GM12878 (cell line): Measurements from ENCODE around the gene OR52E2. TPM values are rescaled to one million over a fixed set of nuclear protein-coding genes. Genes with fewer than 3 reads are reported as not detected.

Source experiments
- ATAC-seq: fragments of 200-7000 bp; cut with Tn5 transposase; 3 replicates; pipeline ENCODE4 v1.9.1; 2020; ENCODE audit warnings: mild to moderate bottlenecking, moderate library complexity
- BruUV-seq: library from RNA; stranded (reverse); fragments of 400-500 nt; replicated peaks from 2 replicates; lab custom pipeline; 2021; lab: Mats Ljungman, UMichigan
- CTCF ChIA-PET: fragments of 300-600 bp; sonication (Branson Sonifier 250); formaldehyde crosslinking; extraction: SDS; loops from one replicate; lab custom pipeline; 2021; ENCODE audit warnings: inconsistent platforms; lab: Yijun Ruan, JAX
- POLR2A ChIA-PET: fragments of 350-600 bp; formaldehyde crosslinking; extraction: SDS; loops from one replicate; lab custom pipeline; 2021; ENCODE audit warnings: inconsistent platforms; lab: Charles Lee
- RAD21 ChIA-PET: fragments of 300-600 bp; sonication (Branson Sonifier 250); formaldehyde crosslinking; loops from one replicate; lab custom pipeline; 2023; ENCODE audit warnings: antibody characterized with exemption; ENCODE audit not compliant: unreplicated experiment; lab: Charles Lee
- SMC1A ChIA-PET: fragments of 300-600 bp; sonication (Branson Sonifier 250); formaldehyde crosslinking; loops from one replicate; lab custom pipeline; 2023; ENCODE audit not compliant: unreplicated experiment, uncharacterized antibody; lab: Charles Lee
- DNase-seq: peaks from one replicate; pipeline ENCODE4 v3.0.0-alpha.2; 2011; ENCODE audit warnings: low read depth, low spot score
- FAIRE-seq: peaks from 3 replicates; lab custom pipeline; 2011; peaks lifted over from hg19 to GRCh38; lab: Jason Lieb, UNC
- H2AFZ ChIP-seq: 2 replicates; pipeline ENCODE4 v1.6.0; 2011; ENCODE audit warnings: low read depth, low read length, control low read depth; ENCODE audit not compliant: control insufficient read depth
- H3K27ac ChIP-seq: 2 replicates; pipeline ENCODE4 v1.5.1; 2011; ENCODE audit warnings: control low read depth; ENCODE audit not compliant: control insufficient read depth, insufficient read depth
- H3K27me3 ChIP-seq, 2 experiments: replicated peaks in 1 of 2; 2 replicates each; pipeline versions ENCODE4 v1.6.0 to v1.6.1; 2011; ENCODE audit warnings: low read length in 1 of 2; ENCODE audit not compliant: control insufficient read depth in 2 of 2, insufficient read depth in 2 of 2
- H3K36me3 ChIP-seq, 2 experiments: 2 replicates each; pipeline ENCODE4 v1.5.1; 2011; ENCODE audit warnings: low read length in 1 of 2; ENCODE audit not compliant: control insufficient read depth in 2 of 2, insufficient read depth in 2 of 2
- H3K4me1 ChIP-seq: 2 replicates; pipeline ENCODE4 v1.6.1; 2011; ENCODE audit warnings: mild to moderate bottlenecking, low read length, moderate library complexity, mixed read lengths; ENCODE audit not compliant: control insufficient read depth, insufficient read depth
- H3K4me2 ChIP-seq: 2 replicates; pipeline ENCODE4 v1.6.0; 2011; ENCODE audit warnings: control low read depth; ENCODE audit not compliant: control insufficient read depth, insufficient read depth
- H3K4me3 ChIP-seq: fragments of 200-600 bp; sonication (generic); 2 replicates; pipeline ENCODE4 v1.5.1; 2016
- H3K79me2 ChIP-seq: 2 replicates; pipeline ENCODE4 v1.6.0; 2011; ENCODE audit warnings: low read length; ENCODE audit not compliant: control insufficient read depth, insufficient read depth
- H3K9ac ChIP-seq: 2 replicates; pipeline ENCODE4 v1.8.0; 2011; ENCODE audit warnings: low read length, control low read depth, mixed read lengths; ENCODE audit not compliant: control insufficient read depth, insufficient read depth
- H3K9me3 ChIP-seq: replicated peaks from 3 replicates; pipeline ENCODE4 v1.5.1; 2011; ENCODE audit warnings: mild to moderate bottlenecking, low read length; ENCODE audit not compliant: control insufficient read depth, insufficient read depth
- H4K20me1 ChIP-seq: 2 replicates; pipeline ENCODE4 v1.6.0; 2011; ENCODE audit not compliant: control insufficient read depth, insufficient read depth
- ATF3 ChIP-seq: IDR thresholded peaks from 2 replicates; pipeline ENCODE4 v1.6.1; 2011; ENCODE audit warnings: low read depth, mild to moderate bottlenecking, low read length, moderate library complexity, borderline replicate concordance; ENCODE audit errors: extremely low read depth
- ATF7 ChIP-seq: fragments of 450-650 bp; IDR thresholded peaks from 2 replicates; pipeline ENCODE4 v1.6.1; 2016; ENCODE audit warnings: low read depth, mild to moderate bottlenecking
- CBFB ChIP-seq: IDR thresholded peaks from 2 replicates; pipeline ENCODE4 v1.6.1; 2016; ENCODE audit warnings: antibody characterized with exemption, low read depth
- ETV6 ChIP-seq, 2 experiments: fragments of 450-650 bp in 1 of 2; IDR thresholded peaks in 1 of 2; conservative IDR thresholded peaks in 1 of 2; 2 replicates each; pipeline ENCODE4 v1.6.1; 2014; ENCODE audit warnings: antibody characterized with exemption in 1 of 2, borderline replicate concordance in 1 of 2, low read depth in 1 of 2, mild to moderate bottlenecking in 1 of 2, moderate library complexity in 1 of 2
- IKZF1 ChIP-seq: fragments of 450-650 bp; conservative IDR thresholded peaks from 2 replicates; pipeline ENCODE4 v1.6.1; 2017; ENCODE audit warnings: antibody characterized with exemption, mild to moderate bottlenecking
- NR2C1 ChIP-seq: fragments of 450-650 bp; IDR thresholded peaks from 2 replicates; pipeline ENCODE4 v1.6.1; 2017; ENCODE audit warnings: antibody characterized with exemption, mild to moderate bottlenecking, moderate library complexity
- POLR2AphosphoS2 ChIP-seq: IDR thresholded peaks from 2 replicates; pipeline ENCODE4 v1.6.1; 2011; ENCODE audit warnings: low read depth, mild to moderate bottlenecking, low read length, improper control_type of control experiment, moderate library complexity
- POU2F2 ChIP-seq: IDR thresholded peaks from 3 replicates; pipeline ENCODE4 v1.6.1; 2011; ENCODE audit warnings: low read depth, mild to moderate bottlenecking, low read length, borderline replicate concordance
- RAD21 ChIP-seq: IDR thresholded peaks from 2 replicates; pipeline ENCODE4 v1.6.1; 2011; ENCODE audit warnings: mild to moderate bottlenecking, low read depth, low read length, moderate library complexity; ENCODE audit not compliant: insufficient read depth
- RELB ChIP-seq: fragments of 450-650 bp; IDR thresholded peaks from 2 replicates; pipeline ENCODE4 v1.6.1; 2017; ENCODE audit warnings: low read depth, mild to moderate bottlenecking, moderate library complexity
- ZBED1 ChIP-seq: IDR thresholded peaks from 2 replicates; pipeline ENCODE4 v1.6.1; 2016; ENCODE audit warnings: borderline replicate concordance
- ZNF24 ChIP-seq: fragments of 450-650 bp; IDR thresholded peaks from 2 replicates; pipeline ENCODE4 v1.6.1; 2017; ENCODE audit warnings: antibody characterized with exemption, mild to moderate bottlenecking
- ZNF592 ChIP-seq: fragments of 450-650 bp; IDR thresholded peaks from 2 replicates; pipeline ENCODE4 v1.6.1; 2017; ENCODE audit warnings: mild to moderate bottlenecking, moderate library complexity
- WGBS: methylation state at CpG from one replicate; pipeline ENCODE4 v1.1.6; 2016; ENCODE audit warnings: low lambda C conversion rate; ENCODE audit not compliant: insufficient replicate concordance, insufficient coverage; ENCODE audit errors: missing lambda C conversion rate; 5-methylcytosine and 5-hydroxymethylcytosine counted together
- in situ Hi-C: fragments of 300-500 bp; cut with MboI; formaldehyde crosslinking; loops from 9 replicates; pipeline ENCODE4 v1.14.3; 2018; ENCODE audit warnings: mixed read lengths
- intact Hi-C: fragments of 100-400 bp; cut with micrococcal nuclease; formaldehyde crosslinking; loops from one replicate; pipeline ENCODE4 v1.14.2; 2022; ENCODE audit not compliant: unreplicated experiment
- polyA plus RNA-seq, 11 experiments: library from polyadenylated mRNA; depleted of rRNA in 4 of 11; unstranded in 6 of 11; stranded (reverse) in 5 of 11; fragments of >200 nt; fragmentation: Nextera tagmentation in 4 of 11; fragmentation: Illumina TruSeq in 1 of 11; extraction: Ambion mirVana in 4 of 11; extraction: Trizol in 1 of 11; gene quantifications; 1 replicate in 1 of 11; 2 replicates in 10 of 11; pipeline versions ENCODE4 v1.2.1 to v1.2.3, GENCODE V29; 2011 to 2016; ENCODE audit warnings: inconsistent platforms in 2 of 11, missing spikeins in 2 of 11, low read depth in 1 of 11
- total RNA-seq, 4 experiments: library from RNA; depleted of rRNA in 3 of 4; stranded (reverse); fragments of >200 nt in 3 of 4; fragmentation: Illumina TruSeq in 1 of 4; extraction: Trizol in 1 of 4; gene quantifications; 2 replicates each; pipeline versions ENCODE4 v1.2.1 to v1.2.3, GENCODE V29; 2013 to 2021

The OR52E2 gene
- total and polyA plus RNA-seq, 10 of the 15 experiments (the other 5 are each of a cell fraction or from before 2014, with no cell fraction given), result not detected

- Histone ChIP-seq H3K4me1 (no peaks in the 10 kb centered on the region), H3K9me3 (no peaks in the 10 kb centered on the region), H2AFZ (no peak overlapping the region), H3K36me3 (no peaks in the 10 kb centered on the region), H3K4me2 (no peak overlapping the region), H3K4me3 (no peak overlapping the region), H3K27ac (no peak overlapping the region), H4K20me1 (no peaks in the 10 kb centered on the region), H3K79me2 (no peaks in the 10 kb centered on the region), H3K27me3 (no peaks in the 10 kb centered on the region), H3K9ac (no peak overlapping the region)
- ChIA-PET POLR2A (no interaction called here), SMC1A (no interaction called here), RAD21 (no interaction called here), CTCF (no interaction called here)
- BruUV-seq, result no TSS peak
- FAIRE-seq (no peak), ATAC-seq (no peak), DNase-seq (no peak)
- in situ Hi-C loops, result no loop called here
- TF ChIP-seq NR2C1 (no peak), ZNF592 (no peak), ZNF24 (no peak), ETV6 (conservative IDR thresholded peaks at IDR 0.05 in 1 of 2, IDR thresholded peaks at IDR 0.05 in 1 of 2; ENCODE audit: borderline replicate concordance in 1 of 2, low read depth in 1 of 2) (no peak), ZBED1 (no peak), ATF7 (no peak), IKZF1 (no peak), RAD21 (no peak), RELB (no peak), POLR2AphosphoS2 (no peak), POU2F2 (no peak), CBFB (no peak), ATF3 (no peak)
- intact Hi-C loops, result no loop called here
- WGBS, result 2% methylated on average over 3 of the region's 3 CpGs
These were observed 12.4 kb upstream of the OR52E2 start for GRCh38 chr11:5071799-5072198.
